H1 (cell line): ENCODE measurements around the gene FCN2. TPM values are rescaled to one million over a fixed set of nuclear protein-coding genes. Genes with fewer than 3 reads are reported as not detected.
"Not testable (repeated sequence)": the region's sequence is repeated elsewhere in the genome, so short reads cannot be mapped to it uniquely, and the experiment has no call there.

Experiments
- CTCF ChIA-PET: fragments of 300-600 bp; sonication (Branson Sonifier 250); formaldehyde crosslinking; loops from one replicate; lab custom pipeline; 2021; ENCODE audit not compliant: partially characterized antibody; lab: Charles Lee
- POLR2A ChIA-PET: fragments of 300-600 bp; sonication (Branson Sonifier 250); formaldehyde crosslinking; loops from one replicate; lab custom pipeline; 2021; ENCODE audit warnings: inconsistent platforms; ENCODE audit not compliant: partially characterized antibody; lab: Charles Lee
- DNase-seq, 2 experiments: peaks; one replicate each; pipeline versions ENCODE4 v3.0.0 to v3.0.0-alpha.2; 2010 to 2022; ENCODE audit warnings: low spot score in 2 of 2, low read depth in 1 of 2, mixed read lengths in 1 of 2
- FAIRE-seq: peaks from 2 replicates; lab custom pipeline; 2011; peaks lifted over from hg19 to GRCh38; lab: Jason Lieb, UNC
- H2AFZ ChIP-seq: 2 replicates; pipeline ENCODE4 v1.8.1; 2012; ENCODE audit warnings: low read length, inconsistent platforms
- H2AK5ac ChIP-seq: 2 replicates; pipeline ENCODE4 v1.6.1; 2013; ENCODE audit warnings: low read depth, low read length
- H2BK120ac ChIP-seq: replicated peaks from 2 replicates; pipeline ENCODE3; 2013; ENCODE audit warnings: low read depth, low read length, inconsistent platforms
- H2BK12ac ChIP-seq: 2 replicates; pipeline ENCODE4 v1.6.1; 2013; ENCODE audit warnings: low read depth, low read length
- H2BK15ac ChIP-seq: 2 replicates; pipeline ENCODE4 v1.6.1; 2013; ENCODE audit warnings: low read length
- H2BK20ac ChIP-seq: 2 replicates; pipeline ENCODE4 v1.6.1; 2013; ENCODE audit warnings: low read length
- H2BK5ac ChIP-seq: 2 replicates; pipeline ENCODE4 v1.6.1; 2013; ENCODE audit warnings: low read depth, low read length
- H3K14ac ChIP-seq: 2 replicates; pipeline ENCODE4 v1.6.1; 2013; ENCODE audit warnings: inconsistent platforms; ENCODE audit not compliant: insufficient read length
- H3K18ac ChIP-seq: 2 replicates; pipeline ENCODE4 v1.6.1; 2013; ENCODE audit warnings: low read length; ENCODE audit errors: extremely low read depth
- H3K23ac ChIP-seq: 2 replicates; pipeline ENCODE4 v1.6.1; 2013; ENCODE audit warnings: inconsistent platforms; ENCODE audit not compliant: insufficient read length
- H3K23me2 ChIP-seq: 2 replicates; pipeline ENCODE4 v1.6.1; 2013; ENCODE audit warnings: low read depth, low read length
- H3K27ac ChIP-seq: 2 replicates; pipeline ENCODE4 v1.6.1; 2011; ENCODE audit warnings: low read depth, low read length, inconsistent platforms
- H3K27me3 ChIP-seq, 4 experiments: replicated peaks in 1 of 4; 1 replicate in 1 of 4; 2 replicates in 3 of 4; pipeline versions ENCODE4 v1.6.1 to v1.8.1; 2011 to 2013; ENCODE audit warnings: low read length in 3 of 4, mild to moderate bottlenecking in 3 of 4, inconsistent platforms in 2 of 4, mixed read lengths in 2 of 4, moderate library complexity in 1 of 4; ENCODE audit not compliant: control insufficient read depth in 3 of 4, insufficient read depth in 3 of 4; ENCODE audit errors: extremely low read depth in 1 of 4
- H3K36me3 ChIP-seq, 4 experiments: 2 replicates each; pipeline versions ENCODE4 v1.6.1 to v1.8.1; 2011 to 2013; ENCODE audit warnings: mild to moderate bottlenecking in 4 of 4, low read length in 3 of 4, moderate library complexity in 2 of 4, control low read depth in 1 of 4, inconsistent platforms in 1 of 4; ENCODE audit not compliant: insufficient read depth in 4 of 4, control insufficient read depth in 2 of 4
- H3K4ac ChIP-seq: replicated peaks from 2 replicates; pipeline ENCODE3; 2013; ENCODE audit warnings: low read length, low read depth, mixed read lengths, inconsistent platforms; ENCODE audit not compliant: insufficient read length
- H3K4me1 ChIP-seq, 4 experiments: replicated peaks in 1 of 4; 1 replicate in 1 of 4; 2 replicates in 3 of 4; pipeline versions ENCODE4 v1.6.1 to v1.8.1; 2011 to 2013; ENCODE audit warnings: low read length in 3 of 4, inconsistent platforms in 2 of 4, mixed read lengths in 1 of 4; ENCODE audit not compliant: insufficient read depth in 4 of 4, control insufficient read depth in 3 of 4
- H3K4me2 ChIP-seq, 2 experiments: 2 replicates each; pipeline versions ENCODE4 v1.6.1 to v1.8.1; 2011 to 2013; ENCODE audit warnings: low read depth in 2 of 2, low read length in 2 of 2, control low read depth in 1 of 2, inconsistent platforms in 1 of 2, mild to moderate bottlenecking in 1 of 2; ENCODE audit not compliant: insufficient read depth in 1 of 2
- H3K4me3 ChIP-seq, 4 experiments: fragments of 200-600, 300-600 bp in 1 of 4; sonication (generic), shearing (Covaris generic), sonication (Bioruptor Twin) in 1 of 4; 2 replicates each; pipeline versions ENCODE4 v1.5.1 to v1.8.1; 2011 to 2016; ENCODE audit warnings: low read length in 4 of 4, low read depth in 3 of 4, control low read depth in 2 of 4, inconsistent platforms in 2 of 4, mild to moderate bottlenecking in 2 of 4, mixed read lengths in 1 of 4, moderate library complexity in 1 of 4; ENCODE audit not compliant: insufficient read depth in 2 of 4; ENCODE audit errors: extremely low read depth in 1 of 4
- H3K56ac ChIP-seq: replicated peaks from 2 replicates; pipeline ENCODE3; 2013; ENCODE audit warnings: low read depth, mild to moderate bottlenecking, mixed read lengths, low read length, inconsistent platforms; ENCODE audit not compliant: insufficient read length
- H3K79me1 ChIP-seq: 2 replicates; pipeline ENCODE4 v1.6.1; 2013; ENCODE audit warnings: low read depth, low read length, control low read depth
- H3K79me2 ChIP-seq, 2 experiments: 2 replicates each; pipeline versions ENCODE4 v1.6.1 to v1.8.1; 2012 to 2013; ENCODE audit warnings: low read length in 2 of 2, mild to moderate bottlenecking in 2 of 2, inconsistent platforms in 1 of 2; ENCODE audit not compliant: insufficient read depth in 2 of 2, control insufficient read depth in 1 of 2
- H3K9ac ChIP-seq, 4 experiments: replicated peaks in 1 of 4; 1 replicate in 1 of 4; 2 replicates in 3 of 4; pipeline versions ENCODE4 v1.6.1 to v1.8.1; 2011 to 2013; ENCODE audit warnings: low read depth in 3 of 4, low read length in 3 of 4, control low read depth in 2 of 4, mild to moderate bottlenecking in 2 of 4, moderate library complexity in 2 of 4, inconsistent platforms in 1 of 4; ENCODE audit errors: extremely low read depth in 1 of 4
- H3K9me3 ChIP-seq, 2 experiments: 2 replicates each; pipeline versions ENCODE4 v1.6.1 to v1.8.1; 2012 to 2013; ENCODE audit warnings: mild to moderate bottlenecking in 2 of 2, moderate library complexity in 2 of 2, control low read depth in 1 of 2, inconsistent platforms in 1 of 2, low read depth in 1 of 2, low read length in 1 of 2, mixed read lengths in 1 of 2; ENCODE audit not compliant: insufficient read depth in 2 of 2
- H4K20me1 ChIP-seq, 2 experiments: replicated peaks in 1 of 2; 2 replicates each; pipeline versions ENCODE3 to v1.8.1; 2011 to 2013; ENCODE audit warnings: inconsistent platforms in 2 of 2, low read length in 2 of 2, mild to moderate bottlenecking in 1 of 2; ENCODE audit not compliant: insufficient read depth in 2 of 2, control insufficient read depth in 1 of 2
- H4K5ac ChIP-seq: 2 replicates; pipeline ENCODE4 v1.6.1; 2013; ENCODE audit warnings: low read length, low read depth, mixed read lengths, inconsistent platforms; ENCODE audit not compliant: insufficient read length
- H4K8ac ChIP-seq: 2 replicates; pipeline ENCODE4 v1.8.0; 2013; ENCODE audit warnings: mild to moderate bottlenecking, moderate library complexity, low read length, inconsistent platforms; ENCODE audit not compliant: insufficient read depth; ENCODE audit errors: extremely low read depth
- H4K91ac ChIP-seq: replicated peaks from 2 replicates; pipeline ENCODE3; 2013; ENCODE audit warnings: low read length, mixed read lengths, inconsistent platforms; ENCODE audit not compliant: insufficient read length
- WGBS, 2 experiments: shearing (Covaris generic) in 1 of 2; methylation state at CpG; one replicate each; pipeline versions ENCODE4 v1.1.6 to v1.1.7; 2013 to 2015; ENCODE audit warnings: low lambda C conversion rate in 2 of 2, mixed read lengths in 2 of 2, inconsistent platforms in 1 of 2, low coverage in 1 of 2, missing lambda C conversion rate in 1 of 2; ENCODE audit not compliant: insufficient replicate concordance in 2 of 2, insufficient coverage in 1 of 2, insufficient read length in 1 of 2; ENCODE audit errors: extremely low coverage in 1 of 2, missing lambda C conversion rate in 1 of 2; 5-methylcytosine and 5-hydroxymethylcytosine counted together
- polyA plus RNA-seq, 7 experiments: library from polyadenylated mRNA; depleted of rRNA in 3 of 7; stranded (reverse) in 5 of 7; unstranded in 2 of 7; fragments of >200 nt in 5 of 7; fragments of 200-250 nt in 2 of 7; gene quantifications; 1 replicate in 5 of 7; 2 replicates in 1 of 7; 4 replicates in 1 of 7; pipeline versions ENCODE4 v1.2.1 to v1.2.3, GENCODE V29; 2011 to 2013; ENCODE audit warnings: missing spikeins in 2 of 7, mixed read lengths in 2 of 7
- total RNA-seq: library from RNA; stranded (reverse); fragmentation: NEBNext Ultra II Directional; extraction: Animal tissue kit (Norgen Biotek cat#: 25700); gene quantifications from 2 replicates; pipeline ENCODE4 v1.2.1, GENCODE V29; 2021

FCN2 gene
- total and polyA plus RNA-seq, 2 of the 8 experiments (the other 6 are each of a cell fraction or from before 2014, with no cell fraction given), result not detected

GRCh38 chr9:134857451-134857850 is 23.2 kb upstream of the FCN2 start:
- H2AK5ac ChIP-seq, H3K23ac ChIP-seq, H3K4ac ChIP-seq, H3K4me1 ChIP-seq, H3K23me2 ChIP-seq, H2BK12ac ChIP-seq, H3K79me1 ChIP-seq, H2AFZ ChIP-seq, H3K9ac ChIP-seq, H3K14ac ChIP-seq, H3K56ac ChIP-seq, H3K79me2 ChIP-seq, H3K36me3 ChIP-seq, H3K27me3 ChIP-seq, H4K8ac ChIP-seq, DNase-seq, H2BK120ac ChIP-seq, H2BK20ac ChIP-seq, H4K20me1 ChIP-seq, H4K91ac ChIP-seq, H3K27ac ChIP-seq, H3K9me3 ChIP-seq, H3K4me2 ChIP-seq, H4K5ac ChIP-seq, H2BK5ac ChIP-seq, FAIRE-seq, H3K18ac ChIP-seq, H3K4me3 ChIP-seq, H2BK15ac ChIP-seq: not testable (repeated sequence)
- 92% methylated on average over 2 of the region's 2 CpGs; no CpG with 5 or more reads in 1 of the 2 experiments for WGBS, 2 experiments
- ChIA-PET CTCF (interaction anchor here (1.2 kb wide), 1 partner anchor 78 kb away, joined by 3 read pairs; no protein-coding TSS in a partner anchor), POLR2A (interaction anchor here (0.7 kb wide), 1 partner anchor 492 kb away, joined by 3 read pairs; no protein-coding TSS in a partner anchor)
